ENCODE results near the gene PAX8. TPM values are rescaled to one million over a fixed set of nuclear protein-coding genes. Genes with fewer than 3 reads are reported as not detected.

The PAX8 gene
- total and polyA plus RNA-seq, 10 of the 15 experiments (the other 5 are each of a cell fraction or from before 2014, with no cell fraction given): 0.16 to 2.5 (median 0.97) TPM

DNA sequence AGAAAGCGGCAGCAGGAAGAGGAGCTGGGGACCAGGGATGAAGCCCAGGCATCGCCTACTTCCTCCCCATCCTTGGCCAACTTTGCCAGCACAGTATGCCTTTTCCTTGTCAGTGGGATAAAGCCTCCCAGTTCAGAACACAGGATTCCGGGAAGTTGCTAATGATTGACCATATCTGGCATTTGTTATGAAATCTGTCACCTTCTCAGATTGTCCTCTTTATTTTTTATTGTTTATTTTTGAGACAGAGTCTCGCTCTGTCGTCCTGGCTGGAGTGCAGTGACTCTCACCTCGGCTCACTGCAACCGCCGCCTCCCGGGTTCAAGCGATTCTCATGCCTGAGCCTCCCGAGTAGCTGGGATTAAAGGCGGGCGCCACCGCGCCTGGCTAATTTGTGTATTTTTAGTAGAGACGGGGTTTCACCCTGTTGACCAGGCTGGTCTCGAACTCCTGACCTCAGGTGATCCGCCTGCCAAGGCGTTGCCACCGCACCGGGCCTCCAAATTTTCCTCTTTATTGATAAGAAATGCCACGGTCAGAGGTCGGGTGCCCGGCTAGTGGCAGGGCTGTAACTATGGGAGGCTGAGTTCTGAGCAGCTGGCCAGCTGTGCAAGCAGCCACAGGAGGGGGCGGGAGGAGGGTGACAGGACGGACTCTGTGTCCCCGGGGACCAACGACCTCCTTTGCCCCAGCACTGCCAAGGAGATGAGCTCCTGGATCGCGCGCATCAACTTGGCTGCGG, 80.5 kb downstream of the PAX8 start:
- no TSS peak for BruUV-seq (replicated peaks)
- in situ Hi-C loops (cut with MboI): no loop called here
- no peaks in the 10 kb centered on the region for H4K20me1 ChIP-seq (ENCODE audit: control insufficient read depth, insufficient read depth)
- RAD21 ChIA-PET (ENCODE audit: unreplicated experiment): interaction anchor here (0.7 to 4.4 kb wide), 7 partner anchors 24 to 190 kb away, joined by 3 to 37 read pairs (median 3); partner anchors contain the start of gene PSD4
- no peak overlapping the region for H2AFZ ChIP-seq (ENCODE audit: control insufficient read depth, low read depth, low read length)
- no peaks in the 10 kb centered on the region for H3K27me3 ChIP-seq (replicated peaks in 1 of 2; ENCODE audit: control insufficient read depth in 2 of 2, insufficient read depth in 2 of 2, low read length in 1 of 2)
- H3K9me3 ChIP-seq (replicated peaks; ENCODE audit: control insufficient read depth, insufficient read depth, low read length): no peaks in the 10 kb centered on the region; the same call in 2 of the 3 replicates
- H3K4me1 ChIP-seq (ENCODE audit: control insufficient read depth, insufficient read depth, low read length): no peaks in the 10 kb centered on the region
- no peak overlapping the region for H3K27ac ChIP-seq (ENCODE audit: control insufficient read depth, insufficient read depth)
- ATAC-seq: no peak
- CTCF ChIA-PET: interaction anchor here (0.6 to 12.2 kb wide), 13 partner anchors 8 to 192 kb away, joined by 3 to 106 read pairs (median 7); partner anchors contain the start of gene PSD4
- no peak for DNase-seq (ENCODE audit: low read depth, low spot score)
- intact Hi-C loops (cut with micrococcal nuclease; ENCODE audit: unreplicated experiment): loop anchor here (2.0 kb wide), 1 partner anchor 117 kb away; no protein-coding TSS in a partner anchor
- TF ChIP-seq EED (IDR thresholded peaks at IDR 0.05; ENCODE audit: low read depth) (no peak), JUND (IDR thresholded peaks at IDR 0.05; ENCODE audit: low read depth, low read length) (no peak), MEF2A (IDR thresholded peaks at IDR 0.05; ENCODE audit: insufficient read depth, low read depth, low read length) (no peak), SIX5 (IDR thresholded peaks at IDR 0.05; ENCODE audit: low read depth, low read length, severe bottlenecking) (no peak)
- POLR2A ChIA-PET: interaction anchor here (1.7 kb wide), 1 partner anchor 63 kb away, joined by 6 read pairs; no protein-coding TSS in a partner anchor
- H3K9ac ChIP-seq (ENCODE audit: control insufficient read depth, insufficient read depth, low read length): no peak overlapping the region
- no peaks in the 10 kb centered on the region for H3K79me2 ChIP-seq (ENCODE audit: control insufficient read depth, insufficient read depth, low read length)
- no peak overlapping the region for H3K4me2 ChIP-seq (ENCODE audit: control insufficient read depth, insufficient read depth)
- H3K4me3 ChIP-seq: no peak overlapping the region
- no peak for FAIRE-seq
- 93% methylated on average over 29 of the region's 32 CpGs for WGBS (ENCODE audit: insufficient coverage, insufficient replicate concordance, low lambda C conversion rate, missing lambda C conversion rate)
- peaks cover 49 to 52% of the 10 kb centered on the region in 2 experiments for H3K36me3 ChIP-seq (ENCODE audit: control insufficient read depth in 2 of 2, insufficient read depth in 2 of 2, low read length in 1 of 2)
- SMC1A ChIA-PET (ENCODE audit: uncharacterized antibody, unreplicated experiment): interaction anchor here (0.9 to 4.8 kb wide), 7 partner anchors 17 to 118 kb away, joined by 3 to 43 read pairs (median 8); no protein-coding TSS in a partner anchor

Data from GM12878 (cell line).